ENCODE results near the gene LEMD1.

- TF ChIP-seq POLR2A (IDR thresholded peaks at IDR 0.05) (no peak), CTCF (IDR thresholded peaks at IDR 0.05) (peak in 1 of 6 experiments; percentile 1)
These were observed 28.6 kb upstream of the LEMD1 start for GRCh38 chr1:205450448-205450847.
